Endometrial microvascular endothelial cells (primary cell): Measurements from ENCODE around the gene RIMS4. TPM values are rescaled to one million over a fixed set of nuclear protein-coding genes. Genes with fewer than 3 reads are reported as not detected.

Source experiments
- in situ Hi-C: cut with HindIII; loops from 2 replicates; pipeline ENCODE4 v1.10.0; 2017; ENCODE audit warnings: low sequenced_read_pairs, low pct_unique_long_range_greater_than_20kb; ENCODE audit errors: inconsistent ontology term
- total RNA-seq: library from RNA; depleted of rRNA; stranded (reverse); fragments of >200 nt; gene quantifications from one replicate; pipeline ENCODE4 v1.2.3, GENCODE V29; 2015; ENCODE audit errors: inconsistent ontology term

The RIMS4 gene
- not detected for total RNA-seq

DNA sequence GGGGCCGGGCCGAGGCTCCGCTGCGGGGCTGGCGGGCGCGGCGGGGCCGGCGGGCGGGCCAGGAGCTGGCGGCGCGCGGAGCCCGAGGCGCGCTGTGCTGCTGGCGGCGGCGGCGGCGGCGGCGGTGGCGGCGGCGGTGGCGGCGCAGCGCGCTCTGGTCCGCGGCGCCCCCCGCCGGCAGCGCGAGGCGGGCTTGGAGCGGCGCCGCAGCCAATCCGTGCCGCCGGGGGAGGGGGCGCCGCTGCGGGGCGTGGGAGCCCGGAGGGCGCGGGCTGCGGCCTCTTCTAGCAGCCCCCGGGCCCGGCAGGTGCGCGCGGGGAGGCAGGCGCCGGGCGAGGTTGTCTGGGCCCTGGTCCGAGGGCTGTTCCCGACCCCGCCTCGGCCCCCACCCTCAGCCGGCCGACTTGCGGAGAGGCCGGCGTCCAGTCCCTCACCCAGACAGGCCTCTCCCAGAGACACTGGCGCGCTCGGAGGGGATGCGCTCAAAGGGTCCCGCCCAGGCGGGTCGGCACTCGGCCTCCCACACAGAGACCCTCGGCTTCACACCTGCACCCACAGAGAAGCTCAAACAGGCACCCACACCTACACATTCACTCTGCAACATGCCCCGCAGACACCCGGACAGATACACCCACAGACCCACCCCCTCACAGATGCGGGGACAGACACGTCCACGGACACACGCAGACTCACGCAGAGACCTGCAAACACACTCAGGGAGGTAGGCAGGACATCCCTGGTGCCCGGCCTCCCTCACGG lies at the start of gene RIMS4:
RIMS4 (minus strand) TSS at position 156 of the 759 bp plus-strand sequence. CDS start 275 bp downstream, outside the sequence.
- in situ Hi-C loops: no loop called here

- in situ Hi-C loops: no loop called here
Observed at GRCh38 chr20:44858606-44859360, 48.4 kb upstream of the RIMS4 start.

GRCh38 chr20:44856856-44857448 lies 46.6 kb upstream of the RIMS4 start:
- in situ Hi-C loops: no loop called here

GRCh38 chr20:44856442-44856841 lies 46.1 kb upstream of the RIMS4 start:
- in situ Hi-C loops: no loop called here

DNA sequence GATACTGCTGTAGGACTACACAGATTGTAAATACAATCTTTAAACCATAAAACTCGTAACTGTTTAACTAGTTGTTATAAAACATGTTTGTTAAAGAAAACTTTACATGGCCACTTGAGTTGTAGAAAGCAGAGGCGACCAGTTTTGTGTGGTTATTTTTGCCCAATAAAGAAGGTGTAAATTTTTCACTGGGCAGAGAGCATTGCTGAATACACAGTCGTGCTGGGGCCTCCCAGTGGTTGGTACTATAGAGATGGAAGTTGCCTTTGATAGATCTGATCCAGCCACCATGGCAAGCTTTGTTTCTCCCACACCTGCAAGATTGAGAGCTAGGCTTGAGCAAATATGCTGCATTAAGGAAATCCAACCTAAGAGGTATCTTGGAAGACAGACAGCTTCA lies 41.2 kb upstream of the RIMS4 start:
- in situ Hi-C loops: no loop called here

- in situ Hi-C loops: no loop called here
Observed at GRCh38 chr20:44850837-44851236, 40.5 kb upstream of the RIMS4 start.

DNA sequence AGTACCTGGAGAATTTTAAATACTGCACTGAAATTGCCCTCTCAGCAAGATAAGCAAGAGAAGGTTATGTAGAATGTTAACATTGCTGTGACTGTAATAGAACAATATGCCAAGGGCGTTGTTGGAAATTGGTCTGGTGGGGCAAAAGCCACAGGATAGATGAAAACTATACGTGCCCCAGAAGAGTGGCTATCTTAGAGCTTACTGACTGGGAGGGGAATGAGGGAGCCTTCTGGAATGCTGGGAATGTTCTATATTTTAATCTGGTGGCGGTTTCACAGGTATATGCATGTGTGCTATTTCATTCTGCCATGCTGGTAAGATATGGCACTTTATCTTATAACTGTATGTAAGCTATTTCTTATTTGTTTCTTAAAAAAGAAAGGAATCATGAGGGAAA lies 39.9 kb upstream of the RIMS4 start:
- in situ Hi-C loops: no loop called here

DNA sequence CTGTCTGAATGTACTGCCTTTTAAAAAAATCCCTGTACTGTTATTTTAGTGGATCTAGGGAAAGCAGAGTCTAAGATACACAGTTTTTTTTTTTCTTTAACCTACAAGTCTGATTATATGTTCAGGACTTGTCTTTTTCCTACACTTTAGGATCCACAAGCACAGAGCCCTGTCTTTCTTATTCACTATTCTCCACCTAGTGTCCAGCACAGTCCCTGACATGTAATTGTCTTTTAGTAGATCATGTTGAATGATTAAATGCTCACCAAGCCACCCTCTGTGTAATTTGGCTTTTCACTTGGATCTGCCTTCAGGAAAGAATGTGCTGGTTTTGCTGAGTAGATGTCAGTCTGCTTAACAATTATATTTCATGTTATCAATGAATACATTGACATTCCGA lies 39.4 kb upstream of the RIMS4 start:
- in situ Hi-C loops: no loop called here

DNA sequence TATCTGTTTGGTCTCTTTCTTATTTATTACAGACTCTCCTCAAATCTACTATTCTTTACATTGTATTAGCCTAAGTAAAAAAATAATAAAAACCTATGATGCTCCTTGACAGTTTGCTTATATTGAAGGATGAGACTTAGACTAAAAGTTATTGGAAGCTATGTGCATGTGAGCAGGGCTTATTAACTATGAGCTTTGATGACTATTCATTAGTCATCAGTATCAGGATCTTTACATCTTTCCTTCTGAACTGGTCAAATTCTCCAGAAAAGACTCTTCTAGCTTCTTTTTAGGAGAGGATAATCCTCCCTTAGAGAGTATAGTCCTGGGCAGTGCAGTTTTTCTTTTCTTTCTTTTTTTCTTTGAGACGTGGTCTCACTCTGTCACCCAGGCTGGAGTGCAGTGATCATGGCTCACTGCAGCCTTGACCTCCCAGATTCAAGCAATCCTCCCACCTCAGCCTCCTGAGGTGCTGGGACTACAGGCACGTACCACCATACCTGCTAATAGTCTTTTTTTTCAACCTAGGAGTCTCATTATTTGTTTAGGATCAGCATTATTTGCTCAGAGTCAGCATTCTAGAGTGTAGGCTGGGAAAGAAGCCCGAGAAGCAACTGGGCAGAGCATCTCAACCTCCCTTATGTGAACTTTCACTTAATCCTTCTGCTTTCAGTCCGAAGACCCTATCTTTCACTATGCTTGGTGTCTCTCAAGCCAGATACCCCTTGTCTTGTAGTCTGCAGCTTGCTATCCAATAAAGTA lies 38.1 kb upstream of the RIMS4 start:
- in situ Hi-C loops: no loop called here

GRCh38 chr20:44843876-44844275 lies 33.5 kb upstream of the RIMS4 start:
- in situ Hi-C loops: no loop called here

DNA sequence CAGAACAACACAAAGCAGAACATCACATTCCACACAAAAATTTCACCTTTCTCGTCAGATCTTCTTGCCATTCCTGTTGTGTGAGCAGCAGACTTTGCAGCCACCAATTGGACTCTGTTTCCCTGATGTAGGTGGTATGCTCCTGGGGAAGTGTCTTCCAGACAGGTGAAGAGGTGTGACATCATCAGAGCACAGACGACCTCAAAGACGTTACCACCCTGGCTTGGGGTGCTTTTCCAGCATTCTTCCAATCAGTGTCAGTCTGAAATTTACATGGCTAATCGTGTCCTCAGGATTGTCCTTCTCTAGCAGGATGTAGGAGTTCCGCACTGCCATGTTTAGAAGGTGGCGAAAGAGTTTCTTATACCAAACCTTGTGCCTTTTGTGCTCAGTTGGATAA lies 31.6 kb upstream of the RIMS4 start:
- in situ Hi-C loops: no loop called here

GRCh38 chr20:44840826-44841225 lies 30.5 kb upstream of the RIMS4 start:
- in situ Hi-C loops: no loop called here

GRCh38 chr20:44839481-44839880 lies 29.1 kb upstream of the RIMS4 start:
- in situ Hi-C loops: no loop called here

- in situ Hi-C loops: no loop called here
Observed at GRCh38 chr20:44838521-44838920, 28.2 kb upstream of the RIMS4 start.

GRCh38 chr20:44837946-44838345 lies 27.6 kb upstream of the RIMS4 start:
- in situ Hi-C loops: no loop called here

- in situ Hi-C loops: no loop called here
Observed at GRCh38 chr20:44836601-44837120, 26.3 kb upstream of the RIMS4 start.

GRCh38 chr20:44835661-44836221 lies 25.4 kb upstream of the RIMS4 start:
- in situ Hi-C loops: no loop called here

DNA sequence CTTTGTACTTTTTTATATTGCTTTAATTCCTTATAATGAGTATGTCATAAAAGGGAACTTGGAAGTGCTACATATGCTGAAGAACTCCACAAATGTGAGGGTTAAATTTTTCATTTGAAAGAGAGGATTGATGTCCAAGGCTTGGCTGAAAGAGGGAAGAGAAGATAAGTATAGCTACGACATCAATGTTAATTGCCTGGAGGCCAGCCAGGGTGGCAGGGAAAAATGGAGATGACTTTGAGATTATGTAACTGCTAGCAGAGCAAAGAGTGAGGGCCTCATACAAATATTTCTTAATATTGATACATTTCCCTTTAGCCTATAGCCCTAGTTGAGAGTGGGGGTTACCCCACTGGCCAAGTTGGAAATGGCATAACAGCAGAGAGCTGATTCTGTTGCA lies 24.8 kb upstream of the RIMS4 start:
- in situ Hi-C loops: no loop called here

DNA sequence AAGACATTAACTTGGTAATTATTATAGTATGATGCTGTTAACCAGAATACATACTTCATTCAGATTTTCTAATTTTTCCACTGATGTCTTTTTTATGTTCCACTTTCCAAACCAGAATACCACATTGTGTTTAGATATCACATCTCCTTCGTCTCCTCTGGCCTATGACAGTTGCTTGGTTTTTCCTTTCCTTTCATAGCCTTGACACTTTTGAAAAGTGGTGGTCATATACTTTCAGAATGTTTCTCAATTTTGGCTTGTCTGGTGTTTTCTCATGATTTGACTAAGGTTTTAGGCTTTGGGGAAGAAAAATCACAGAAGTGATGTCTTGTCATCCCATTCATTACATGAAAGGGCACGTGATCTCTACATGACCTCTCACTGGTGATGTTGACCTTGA lies 24.3 kb upstream of the RIMS4 start:
- in situ Hi-C loops: no loop called here
